Activated CD4-positive, alpha-beta T cell treated with anti-CD3 and anti-CD28 coated beads, Interleukin-2, amount 50 U/mL, for 4 hours (primary cell): ENCODE data around the gene APBB2.
"Not testable (repeated sequence)": the region's sequence is repeated elsewhere in the genome, so short reads cannot be mapped to it uniquely, and the experiment has no call there.

Experiments used
- DNase-seq, 2 experiments: peaks; one replicate each; pipeline ENCODE4 v3.0.0-alpha.2; 2020

APBB2 gene

GRCh38 chr4:41095192-41095872 lies 119.0 kb downstream of the APBB2 start:
- no peak for DNase-seq

DNA sequence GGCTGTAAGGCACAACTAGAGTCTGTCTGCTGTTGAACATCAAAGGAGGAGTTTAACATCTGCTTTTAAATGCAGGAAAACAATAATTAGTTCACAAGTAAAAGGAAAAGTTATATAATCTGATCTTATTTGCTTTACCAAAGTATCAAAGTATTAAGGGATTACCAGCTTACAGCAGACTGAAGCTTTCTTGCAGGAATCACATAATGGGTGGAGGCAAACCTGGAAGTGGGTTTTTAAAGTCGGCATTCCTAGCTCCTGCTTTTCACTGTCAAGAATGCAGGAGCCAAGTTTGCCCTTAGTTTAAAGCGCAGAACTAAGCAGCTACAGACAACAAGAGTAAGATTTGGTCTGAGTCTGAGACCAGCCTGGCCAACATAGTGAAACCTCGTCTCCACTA lies 122.2 kb downstream of the APBB2 start:
- no peak for DNase-seq

- no peak for DNase-seq
Observed at GRCh38 chr4:41081847-41082246, 132.5 kb downstream of the APBB2 start.

- DNase-seq = no peak
Observed at GRCh38 chr4:41080976-41081375, 133.4 kb downstream of the APBB2 start.

DNA sequence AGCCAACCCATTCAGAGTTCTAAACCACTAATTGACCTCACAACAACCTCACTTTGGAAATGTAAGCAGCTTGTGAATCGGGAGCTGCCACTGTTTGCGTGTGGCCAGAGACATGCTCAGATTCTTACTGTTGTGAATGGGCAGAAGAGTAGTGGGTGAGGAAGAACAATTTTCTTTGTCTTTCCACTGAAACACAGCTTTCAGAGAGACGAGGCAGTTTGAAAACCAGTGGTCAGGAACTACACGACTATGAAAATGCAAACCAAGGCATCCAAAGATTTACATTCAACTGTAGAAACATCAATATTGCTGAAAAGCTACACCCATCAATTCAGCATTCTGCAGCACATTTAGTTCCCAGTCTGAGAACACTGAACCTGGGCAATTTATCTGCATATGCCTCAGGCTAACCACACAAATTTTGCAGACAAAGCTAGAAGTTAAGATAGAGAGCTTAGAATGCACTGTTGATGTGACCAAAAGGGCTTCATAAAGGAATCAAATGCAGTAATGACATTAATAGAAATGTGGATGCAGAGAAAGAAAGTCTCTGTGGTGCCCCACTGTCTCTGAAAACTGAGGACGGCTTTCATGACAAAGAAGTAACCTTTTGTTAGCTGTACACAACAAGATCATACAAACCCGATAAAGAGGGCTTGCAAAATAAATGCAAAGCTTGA lies 134.3 kb downstream of the APBB2 start:
- no peak for DNase-seq

- DNase-seq = no peak
Observed at GRCh38 chr4:41077628-41078027, 136.7 kb downstream of the APBB2 start.

- no peak for DNase-seq
Observed at GRCh38 chr4:41076481-41076880, 137.9 kb downstream of the APBB2 start.

- DNase-seq = no peak
Observed at GRCh38 chr4:41074215-41074614, 140.1 kb downstream of the APBB2 start.

GRCh38 chr4:41072021-41072777 lies 142.1 kb downstream of the APBB2 start:
- no peak for DNase-seq

- DNase-seq = no peak
Observed at GRCh38 chr4:41070516-41071281, 143.6 kb downstream of the APBB2 start.

DNA sequence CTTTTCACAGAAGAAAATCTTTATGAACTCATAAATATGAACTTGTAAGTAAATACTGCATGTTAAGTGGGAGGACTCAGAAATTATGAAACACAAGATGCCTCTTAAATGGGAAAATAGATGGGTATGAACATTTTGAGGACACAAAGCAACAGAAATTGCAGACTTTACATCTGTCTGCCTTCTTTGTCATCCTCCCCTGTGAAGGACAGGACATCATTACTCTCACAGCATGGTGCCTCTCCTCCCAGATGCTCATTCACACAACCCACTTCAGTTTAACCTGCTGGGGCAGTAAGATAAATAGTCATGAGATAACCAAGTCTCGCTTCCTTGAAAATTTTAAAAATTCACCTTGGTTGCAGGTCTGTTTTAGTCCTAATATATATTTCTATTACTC lies 144.5 kb downstream of the APBB2 start:
- DNase-seq = no peak

GRCh38 chr4:41069257-41069656 lies 145.1 kb downstream of the APBB2 start:
- DNase-seq = no peak

- no peak for DNase-seq
Observed at GRCh38 chr4:41067369-41067768, 147.0 kb downstream of the APBB2 start.

DNA sequence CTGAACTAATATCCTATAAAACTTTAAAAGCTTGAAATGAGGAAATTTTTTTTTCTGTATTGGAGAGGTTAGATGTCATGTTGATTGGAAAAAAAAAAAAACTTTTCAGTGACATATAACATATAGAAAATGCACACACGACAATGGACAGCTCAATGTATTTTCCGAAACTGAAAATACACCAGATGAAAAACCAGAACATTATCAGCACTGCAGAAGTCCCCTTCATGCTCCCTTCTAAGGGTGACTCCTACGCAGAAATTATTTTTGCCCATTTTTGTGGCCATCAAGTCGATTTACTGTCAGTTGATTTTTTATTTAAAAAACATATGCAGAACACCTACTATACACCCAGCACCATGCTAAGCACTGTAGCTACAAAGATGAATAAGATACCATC lies 148.3 kb downstream of the APBB2 start:
- no peak for DNase-seq

- no peak for DNase-seq
Observed at GRCh38 chr4:41065434-41066006, 148.8 kb downstream of the APBB2 start.

DNA sequence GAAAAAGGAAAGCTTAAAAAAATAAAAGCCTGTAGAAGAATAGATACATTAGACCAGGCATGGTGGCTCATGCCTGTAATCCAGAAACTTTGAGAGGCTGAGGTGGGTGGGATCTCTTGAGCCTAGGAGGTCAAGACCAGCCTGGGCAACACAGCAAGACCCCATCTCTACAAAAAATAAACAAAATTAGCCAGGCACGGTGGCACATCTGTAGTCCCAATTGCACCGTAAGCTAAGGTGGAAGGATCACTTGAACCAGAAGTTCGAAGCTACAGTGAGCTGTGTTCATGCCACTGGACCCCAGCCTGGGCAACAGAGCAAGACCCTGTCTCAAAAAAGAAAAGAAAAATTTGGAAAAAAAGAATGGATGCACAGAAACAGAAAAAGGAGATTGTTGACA lies 149.4 kb downstream of the APBB2 start:
- no peak for DNase-seq

- no peak for DNase-seq
Observed at GRCh38 chr4:41061482-41062185, 152.7 kb downstream of the APBB2 start.

DNA sequence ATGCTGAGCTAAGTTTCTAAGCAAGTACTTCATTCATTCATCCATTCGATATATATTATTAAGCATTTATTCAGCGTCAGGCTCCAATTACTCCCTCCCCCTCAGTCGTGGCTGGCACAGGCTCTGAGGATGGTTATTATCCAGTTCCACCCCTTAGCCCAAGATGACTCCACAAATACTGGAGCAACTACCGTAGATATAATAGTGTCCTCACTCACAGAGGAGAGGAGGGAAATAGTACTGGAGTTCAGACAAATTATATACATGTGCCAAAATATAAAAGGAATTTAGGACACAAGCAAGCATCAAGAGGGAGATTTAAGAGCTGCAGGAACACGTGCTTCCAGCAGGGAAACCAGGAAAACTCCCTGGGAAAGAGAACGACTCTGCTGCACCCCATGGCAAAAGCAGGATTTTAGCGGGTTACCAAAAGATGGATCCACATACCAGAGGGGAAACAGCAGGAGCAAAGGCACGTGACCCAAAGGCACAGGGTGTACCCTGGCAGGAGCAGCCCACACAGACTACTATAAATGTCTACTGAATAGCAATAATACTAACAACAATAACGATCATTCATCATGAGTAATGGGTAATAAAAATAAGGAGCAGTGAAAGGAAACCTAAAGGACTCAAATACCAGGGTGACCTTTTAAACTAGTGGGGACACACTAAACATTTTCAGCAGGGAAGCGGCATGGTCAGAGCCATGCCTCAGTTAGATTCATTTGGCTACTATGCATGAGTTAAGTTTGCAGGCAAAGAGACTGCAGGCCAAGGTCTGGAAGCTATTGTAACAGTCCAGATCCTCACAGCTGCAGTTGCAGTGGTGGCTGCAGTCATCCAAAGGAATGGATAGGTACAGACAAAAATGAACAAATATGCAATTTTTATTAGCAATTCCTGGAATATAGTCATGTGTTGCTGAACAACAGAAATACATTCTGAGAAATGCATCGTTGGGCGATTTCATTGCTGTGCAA lies 153.7 kb downstream of the APBB2 start:
- DNase-seq = no peak

DNA sequence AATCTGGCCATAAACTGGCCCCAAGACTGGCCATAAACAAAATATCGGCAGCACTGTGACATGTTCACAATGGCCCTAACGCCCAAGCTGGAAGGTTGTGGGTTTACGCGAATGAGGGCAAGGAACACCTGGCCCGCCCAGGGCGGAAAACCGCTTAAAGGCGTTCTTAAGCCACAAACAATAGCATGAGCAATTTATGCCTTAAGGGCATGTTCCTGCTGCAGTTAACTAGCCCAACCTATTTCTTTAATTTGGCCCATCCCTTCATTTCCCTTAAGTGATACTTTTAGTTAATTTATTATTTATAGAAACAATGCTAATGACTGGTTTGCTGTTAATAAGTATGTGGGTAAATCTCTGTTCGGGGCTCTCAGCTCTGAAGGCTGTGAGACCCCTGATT lies 154.9 kb downstream of the APBB2 start:
- DNase-seq = not testable (repeated sequence)

DNA sequence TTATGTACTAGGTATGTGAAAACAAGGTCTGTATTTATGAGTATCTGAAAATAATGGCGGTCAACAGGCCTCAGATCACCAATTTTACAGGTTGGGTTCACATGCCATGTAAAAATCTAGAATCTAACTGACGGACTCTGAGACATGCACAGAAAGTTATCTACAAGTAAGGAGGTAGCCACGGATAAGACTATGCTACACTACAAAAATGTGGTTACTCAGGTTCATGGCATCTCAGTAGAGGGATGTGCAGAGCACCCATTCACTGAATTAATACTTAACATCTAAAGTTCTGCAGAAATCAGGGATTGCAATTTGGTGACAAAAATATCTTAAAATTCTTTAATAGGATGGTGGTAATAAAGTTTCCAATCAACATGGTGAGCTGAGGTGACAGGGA lies 155.9 kb downstream of the APBB2 start:
- no peak for DNase-seq

DNA sequence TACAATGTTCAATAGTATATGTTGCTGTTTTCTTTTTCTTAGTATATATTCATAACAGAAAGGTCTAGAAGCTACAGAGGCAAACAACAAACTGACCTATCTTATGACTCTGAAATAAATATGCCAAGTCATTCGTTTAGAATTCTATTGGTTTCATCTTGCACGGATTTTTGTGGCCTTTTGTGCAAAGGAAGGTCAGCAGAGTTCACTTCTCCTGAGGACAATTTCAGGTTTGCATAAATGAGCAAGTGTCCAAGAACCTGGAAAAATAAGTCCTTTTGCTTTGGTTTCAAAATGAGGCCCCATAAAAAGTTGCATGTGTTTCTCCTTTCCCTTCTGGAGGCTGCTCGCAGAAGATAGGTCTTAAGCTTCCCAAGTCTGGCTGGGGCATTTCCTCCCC lies 156.9 kb downstream of the APBB2 start:
- DNase-seq = no peak
